ENCODE results near the gene EXOC4.

EXOC4 gene

GRCh38 chr7:133724148-133724547 is 471.3 kb downstream of the EXOC4 start:
- DNase-seq, result no peak

GRCh38 chr7:133724694-133725093 is 471.8 kb downstream of the EXOC4 start:
- no peak for DNase-seq

GRCh38 chr7:133727476-133728214 is 474.8 kb downstream of the EXOC4 start:
- DNase-seq, result no peak

- no peak for DNase-seq
Observed at GRCh38 chr7:133730360-133730759, 477.5 kb downstream of the EXOC4 start.

- DNase-seq, result no peak
Observed at GRCh38 chr7:133733401-133733800, 480.5 kb downstream of the EXOC4 start.

- DNase-seq, result no peak
Observed at GRCh38 chr7:133735222-133735621, 482.3 kb downstream of the EXOC4 start.

- no peak for DNase-seq
Observed at GRCh38 chr7:133739817-133740216, 486.9 kb downstream of the EXOC4 start.

GRCh38 chr7:133741078-133741477 is 488.2 kb downstream of the EXOC4 start:
- no peak for DNase-seq

GRCh38 chr7:133741703-133742102 is 488.8 kb downstream of the EXOC4 start:
- no peak for DNase-seq

GRCh38 chr7:133742709-133743538 is 490.0 kb downstream of the EXOC4 start:
- no peak for DNase-seq

- DNase-seq, result no peak
Observed at GRCh38 chr7:133744451-133744850, 491.6 kb downstream of the EXOC4 start.

GRCh38 chr7:133746305-133746704 is 493.4 kb downstream of the EXOC4 start:
- DNase-seq, result no peak

- no peak for DNase-seq
Observed at GRCh38 chr7:133746847-133747246, 494.0 kb downstream of the EXOC4 start.

GRCh38 chr7:133748443-133749407 is 495.8 kb downstream of the EXOC4 start:
- no peak for DNase-seq

GRCh38 chr7:133750287-133750686 is 497.4 kb downstream of the EXOC4 start:
- no peak for DNase-seq

- DNase-seq, result no peak
Observed at GRCh38 chr7:133751079-133751478, 498.2 kb downstream of the EXOC4 start.

GRCh38 chr7:133753513-133753912 is 500.6 kb downstream of the EXOC4 start:
- DNase-seq, result no peak

- no peak for DNase-seq
Observed at GRCh38 chr7:133754708-133755107, 501.8 kb downstream of the EXOC4 start.

- DNase-seq, result no peak
Observed at GRCh38 chr7:133755901-133756300, 503.0 kb downstream of the EXOC4 start.

- no peak for DNase-seq
Observed at GRCh38 chr7:133761443-133761842, 508.6 kb downstream of the EXOC4 start.

GRCh38 chr7:133763076-133763640 is 510.3 kb downstream of the EXOC4 start:
- DNase-seq, result no peak

GRCh38 chr7:133769668-133770067 is 516.8 kb downstream of the EXOC4 start:
- DNase-seq, result no peak

All from SHP77 (cell line).